Fibroblast of the aortic adventitia (primary cell): ENCODE measurements around the gene ZFP30. TPM values are rescaled to one million over a fixed set of nuclear protein-coding genes. Genes with fewer than 3 reads are reported as not detected.

Source experiments
- DNase-seq: peaks from one replicate; pipeline ENCODE4 v3.0.0-alpha.2; 2010; ENCODE audit warnings: low read depth
- H3K4me3 ChIP-seq: 2 replicates; pipeline ENCODE4 v1.5.1; 2011; ENCODE audit warnings: low read depth, mild to moderate bottlenecking, control low read depth, low read length, moderate library complexity
- CTCF ChIP-seq: IDR thresholded peaks from 2 replicates; pipeline ENCODE4 v1.5.1; 2011; ENCODE audit warnings: mild to moderate bottlenecking, low read length, control low read depth, inconsistent platforms; ENCODE audit not compliant: insufficient read depth
- total RNA-seq: library from RNA; depleted of rRNA; stranded (reverse); fragments of >200 nt; gene quantifications from 2 replicates; pipeline ENCODE4 v1.2.3, GENCODE V29; 2012; ENCODE audit warnings: low replicate concordance

Gene ZFP30
- 14.8 and 39.8 TPM in 2 replicates for total RNA-seq

GRCh38 chr19:37655301-37655688 is at the start of gene ZFP30:
TSS of gene ZFP30 (minus strand) at chr19:37655465. CDS start at chr19:37647822, 7,643 bp downstream.
- TF ChIP-seq CTCF = no peak
- peak; percentile 79 for DNase-seq
- peak within 1 kb of the TSS; percentile 87 for H3K4me3 ChIP-seq

- no peak for DNase-seq
- H3K4me3 ChIP-seq = no peak overlapping the region
- TF ChIP-seq CTCF = no peak
Observed at GRCh38 chr19:37699057-37699456, 43.8 kb upstream of the ZFP30 start.

- no peak overlapping the region for H3K4me3 ChIP-seq
- DNase-seq = no peak
- TF ChIP-seq CTCF = no peak
Observed at GRCh38 chr19:37698216-37698615, 43.0 kb upstream of the ZFP30 start.

- H3K4me3 ChIP-seq = no peak overlapping the region
- no peak for DNase-seq
- TF ChIP-seq CTCF = no peak
Observed at GRCh38 chr19:37695144-37695899, 40.1 kb upstream of the ZFP30 start.

GRCh38 chr19:37692956-37693620 is 37.8 kb upstream of the ZFP30 start:
- no peak overlapping the region for H3K4me3 ChIP-seq
- DNase-seq = no peak
- TF ChIP-seq CTCF = no peak

GRCh38 chr19:37691881-37692504 is 36.7 kb upstream of the ZFP30 start:
- peak overlapping the region; percentile 69 for H3K4me3 ChIP-seq
- DNase-seq = peak; percentile 65
- no peak for TF ChIP-seq CTCF
